ENCODE data around the gene DCDC1.

GRCh38 chr11:30983143-30983542, 386.4 kb downstream of the DCDC1 start:
- TF ChIP-seq TAF1 (IDR thresholded peaks at IDR 0.05; ENCODE audit: low read depth), result no peak
- TF ChIP-seq USF1 (IDR thresholded peaks at IDR 0.05), result no peak
- no peak for TF ChIP-seq TCF12 (IDR thresholded peaks at IDR 0.05; ENCODE audit: low read depth)
- TF ChIP-seq, protein P1, sequence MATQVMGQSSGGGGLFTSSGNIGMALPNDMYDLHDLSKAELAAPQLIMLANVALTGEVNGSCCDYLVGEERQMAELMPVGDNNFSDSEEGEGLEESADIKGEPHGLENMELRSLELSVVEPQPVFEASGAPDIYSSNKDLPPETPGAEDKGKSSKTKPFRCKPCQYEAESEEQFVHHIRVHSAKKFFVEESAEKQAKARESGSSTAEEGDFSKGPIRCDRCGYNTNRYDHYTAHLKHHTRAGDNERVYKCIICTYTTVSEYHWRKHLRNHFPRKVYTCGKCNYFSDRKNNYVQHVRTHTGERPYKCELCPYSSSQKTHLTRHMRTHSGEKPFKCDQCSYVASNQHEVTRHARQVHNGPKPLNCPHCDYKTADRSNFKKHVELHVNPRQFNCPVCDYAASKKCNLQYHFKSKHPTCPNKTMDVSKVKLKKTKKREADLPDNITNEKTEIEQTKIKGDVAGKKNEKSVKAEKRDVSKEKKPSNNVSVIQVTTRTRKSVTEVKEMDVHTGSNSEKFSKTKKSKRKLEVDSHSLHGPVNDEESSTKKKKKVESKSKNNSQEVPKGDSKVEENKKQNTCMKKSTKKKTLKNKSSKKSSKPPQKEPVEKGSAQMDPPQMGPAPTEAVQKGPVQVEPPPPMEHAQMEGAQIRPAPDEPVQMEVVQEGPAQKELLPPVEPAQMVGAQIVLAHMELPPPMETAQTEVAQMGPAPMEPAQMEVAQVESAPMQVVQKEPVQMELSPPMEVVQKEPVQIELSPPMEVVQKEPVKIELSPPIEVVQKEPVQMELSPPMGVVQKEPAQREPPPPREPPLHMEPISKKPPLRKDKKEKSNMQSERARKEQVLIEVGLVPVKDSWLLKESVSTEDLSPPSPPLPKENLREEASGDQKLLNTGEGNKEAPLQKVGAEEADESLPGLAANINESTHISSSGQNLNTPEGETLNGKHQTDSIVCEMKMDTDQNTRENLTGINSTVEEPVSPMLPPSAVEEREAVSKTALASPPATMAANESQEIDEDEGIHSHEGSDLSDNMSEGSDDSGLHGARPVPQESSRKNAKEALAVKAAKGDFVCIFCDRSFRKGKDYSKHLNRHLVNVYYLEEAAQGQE (IDR thresholded peaks at IDR 0.05; ENCODE audit: low read depth), result no peak
- no peak for TF ChIP-seq FOXM1 (IDR thresholded peaks at IDR 0.05; ENCODE audit: borderline replicate concordance, low read depth)
- TF ChIP-seq, protein P2, sequence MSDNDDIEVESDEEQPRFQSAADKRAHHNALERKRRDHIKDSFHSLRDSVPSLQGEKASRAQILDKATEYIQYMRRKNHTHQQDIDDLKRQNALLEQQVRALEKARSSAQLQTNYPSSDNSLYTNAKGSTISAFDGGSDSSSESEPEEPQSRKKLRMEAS (IDR thresholded peaks at IDR 0.05), result no peak
- no peak for TF ChIP-seq EP300 (IDR thresholded peaks at IDR 0.05; ENCODE audit: borderline replicate concordance)
- no peak for TF ChIP-seq ZBTB7A (IDR thresholded peaks at IDR 0.05; ENCODE audit: low read depth)
- TF ChIP-seq CREB1 (IDR thresholded peaks at IDR 0.05; ENCODE audit: low read depth), result no peak
- TF ChIP-seq NFIC (IDR thresholded peaks at IDR 0.05), result no peak
- no peak for TF ChIP-seq TEAD4 (IDR thresholded peaks at IDR 0.05)

Data from Ishikawa (cell line).